Caco-2 (cell line): Measurements from ENCODE around the gene BRINP1. TPM values are rescaled to one million over a fixed set of nuclear protein-coding genes. Genes with fewer than 3 reads are reported as not detected.

Source experiments
- BruUV-seq: library from RNA; stranded (reverse); fragments of 400-500 nt; replicated peaks from 2 replicates; lab custom pipeline; 2021; lab: Mats Ljungman, UMichigan
- CTCF ChIA-PET: fragments of 300-600 bp; sonication (Branson Sonifier 250); formaldehyde crosslinking; loops from one replicate; lab custom pipeline; 2022; ENCODE audit warnings: antibody characterized with exemption; lab: Charles Lee
- POLR2A ChIA-PET: fragments of 300-600 bp; sonication (Branson Sonifier 250); formaldehyde crosslinking; loops from one replicate; lab custom pipeline; 2022; ENCODE audit warnings: antibody characterized with exemption; lab: Charles Lee
- DNase-seq, 2 experiments: peaks; one replicate each; pipeline versions ENCODE4 v3.0.0 to v3.0.0-alpha.2; 2020 to 2022
- H3K27me3 ChIP-seq: replicated peaks from 2 replicates; pipeline ENCODE4 v1.6.0; 2011; ENCODE audit warnings: low read length; ENCODE audit not compliant: control insufficient read depth, insufficient read depth
- H3K36me3 ChIP-seq: 2 replicates; pipeline ENCODE4 v1.5.1; 2011; ENCODE audit warnings: low read length; ENCODE audit not compliant: control insufficient read depth, insufficient read depth
- H3K4me1 ChIP-seq: fragments of 250-450 bp; sonication (Bioruptor Pico); 2 replicates; pipeline ENCODE4 v1.5.1; 2020; ENCODE audit warnings: mild to moderate bottlenecking
- H3K4me3 ChIP-seq: 2 replicates; pipeline ENCODE4 v1.5.1; 2011; ENCODE audit warnings: low read depth, mild to moderate bottlenecking, control low read depth, low read length
- H3K9me3 ChIP-seq: fragments of 250-450 bp; sonication (Bioruptor Pico); 2 replicates; pipeline ENCODE4 v1.5.1; 2020; ENCODE audit warnings: mild to moderate bottlenecking, moderate library complexity
- H3K27ac Mint-ChIP-seq: one replicate; pipeline ENCODE4 v1.8.0; 2022; ENCODE audit warnings: mixed read lengths; ENCODE audit not compliant: unreplicated experiment
- H3K27me3 Mint-ChIP-seq: one replicate; pipeline ENCODE4 v1.8.0; 2022; ENCODE audit warnings: mixed read lengths; ENCODE audit not compliant: insufficient read depth, unreplicated experiment
- H3K36me3 Mint-ChIP-seq: one replicate; pipeline ENCODE4 v1.8.0; 2022; ENCODE audit warnings: mild to moderate bottlenecking, mixed read lengths; ENCODE audit not compliant: insufficient read depth, unreplicated experiment
- H3K4me1 Mint-ChIP-seq: one replicate; pipeline ENCODE4 v1.8.0; 2022; ENCODE audit warnings: low read depth, mixed read lengths; ENCODE audit not compliant: unreplicated experiment
- H3K4me3 Mint-ChIP-seq: one replicate; pipeline ENCODE4 v1.8.0; 2022; ENCODE audit warnings: mild to moderate bottlenecking, moderate library complexity, mixed read lengths; ENCODE audit not compliant: unreplicated experiment
- H3K9me3 Mint-ChIP-seq: one replicate; pipeline ENCODE4 v1.8.0; 2022; ENCODE audit warnings: mixed read lengths; ENCODE audit not compliant: unreplicated experiment
- CTCF ChIP-seq, 2 experiments: fragments of 200-600 bp in 1 of 2; IDR thresholded peaks; 1 replicate in 1 of 2; 2 replicates in 1 of 2; pipeline versions ENCODE4 v1.5.1 to v1.8.0; 2011 to 2022; ENCODE audit warnings: antibody characterized with exemption in 1 of 2, control low read depth in 1 of 2, inconsistent platforms in 1 of 2, low read depth in 1 of 2, low read length in 1 of 2, mild to moderate bottlenecking in 1 of 2, moderate library complexity in 1 of 2; ENCODE audit not compliant: insufficient read depth in 1 of 2, severe bottlenecking in 1 of 2, unreplicated experiment in 1 of 2
- intact Hi-C: fragments of 100-400 bp; cut with micrococcal nuclease; formaldehyde crosslinking; loops from one replicate; pipeline ENCODE4 v1.10.0; 2022; ENCODE audit not compliant: unreplicated experiment
- total RNA-seq: library from RNA; stranded (reverse); gene quantifications from 2 replicates; pipeline ENCODE4 v1.2.3, GENCODE V29; 2022

BRINP1 gene
- total RNA-seq, 1 experiment from 2014 or later: not detected

GRCh38 chr9:119224431-119224830 lies 144.8 kb downstream of the BRINP1 start:
- intact Hi-C loops: no loop called here
- ChIA-PET CTCF (no interaction called here), POLR2A (no interaction called here)
- BruUV-seq: no TSS peak
- Mint-ChIP-seq H3K27ac (no peak overlapping the region), H3K27me3 (no peaks in the 10 kb centered on the region), H3K36me3 (no peaks in the 10 kb centered on the region), H3K4me1 (no peaks in the 10 kb centered on the region), H3K9me3 (no peaks in the 10 kb centered on the region), H3K4me3 (no peak overlapping the region)
- DNase-seq: no peak
- no peak overlapping the region for H3K4me3 ChIP-seq
- no peak for TF ChIP-seq CTCF (IDR thresholded peaks at IDR 0.05; ENCODE audit: insufficient read depth in 1 of 2, low read depth in 1 of 2, low read length in 1 of 2, severe bottlenecking in 1 of 2, unreplicated experiment in 1 of 2)
- H3K27me3 ChIP-seq: no peaks in the 10 kb centered on the region
- H3K9me3 ChIP-seq: no peaks in the 10 kb centered on the region
- no peaks in the 10 kb centered on the region for H3K4me1 ChIP-seq
- no peaks in the 10 kb centered on the region for H3K36me3 ChIP-seq

DNA sequence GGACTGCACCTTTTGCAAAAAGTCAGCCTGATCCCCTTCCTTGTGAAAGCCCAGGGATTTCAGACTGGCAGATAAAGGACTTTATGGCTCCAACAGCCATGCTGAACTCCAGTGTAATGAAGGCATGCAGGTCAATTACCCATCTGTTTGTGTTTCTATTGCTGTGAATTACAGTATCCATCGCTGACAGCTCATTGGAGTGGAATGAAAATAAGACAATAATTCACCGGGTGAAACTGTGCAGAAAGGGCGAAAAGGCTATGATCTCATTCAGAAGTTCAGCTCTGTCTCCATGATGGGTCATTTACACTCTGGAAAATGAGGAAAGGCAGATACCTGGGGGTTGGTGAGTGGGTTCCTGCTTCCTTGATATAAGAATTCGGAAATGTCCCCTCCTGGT lies 148.0 kb downstream of the BRINP1 start:
- Histone ChIP-seq H3K9me3 (no peaks in the 10 kb centered on the region), H3K4me3 (no peak overlapping the region), H3K27me3 (no peaks in the 10 kb centered on the region), H3K36me3 (no peaks in the 10 kb centered on the region), H3K4me1 (no peaks in the 10 kb centered on the region)
- intact Hi-C loops: no loop called here
- no peak for TF ChIP-seq CTCF (IDR thresholded peaks at IDR 0.05; ENCODE audit: insufficient read depth in 1 of 2, low read depth in 1 of 2, low read length in 1 of 2, severe bottlenecking in 1 of 2, unreplicated experiment in 1 of 2)
- CTCF ChIA-PET: no interaction called here
- H3K27me3 Mint-ChIP-seq: no peaks in the 10 kb centered on the region
- DNase-seq: no peak
- H3K9me3 Mint-ChIP-seq: no peaks in the 10 kb centered on the region
- H3K36me3 Mint-ChIP-seq: no peaks in the 10 kb centered on the region
- H3K4me1 Mint-ChIP-seq: no peaks in the 10 kb centered on the region
- POLR2A ChIA-PET: no interaction called here
- no peak overlapping the region for H3K4me3 Mint-ChIP-seq
- no TSS peak for BruUV-seq
- no peak overlapping the region for H3K27ac Mint-ChIP-seq

GRCh38 chr9:119218293-119218692 lies 150.9 kb downstream of the BRINP1 start:
- no peak overlapping the region for H3K4me3 ChIP-seq
- H3K9me3 ChIP-seq: no peaks in the 10 kb centered on the region
- no peak overlapping the region for H3K27ac Mint-ChIP-seq
- H3K4me3 Mint-ChIP-seq: no peak overlapping the region
- H3K9me3 Mint-ChIP-seq: no peaks in the 10 kb centered on the region
- no peak for DNase-seq
- intact Hi-C loops: no loop called here
- H3K36me3 ChIP-seq: no peaks in the 10 kb centered on the region
- TF ChIP-seq CTCF (IDR thresholded peaks at IDR 0.05; ENCODE audit: insufficient read depth in 1 of 2, low read depth in 1 of 2, low read length in 1 of 2, severe bottlenecking in 1 of 2, unreplicated experiment in 1 of 2): no peak
- H3K4me1 ChIP-seq: no peaks in the 10 kb centered on the region
- ChIA-PET POLR2A (no interaction called here), CTCF (no interaction called here)
- H3K4me1 Mint-ChIP-seq: no peaks in the 10 kb centered on the region
- no TSS peak for BruUV-seq
- no peaks in the 10 kb centered on the region for H3K27me3 Mint-ChIP-seq
- no peaks in the 10 kb centered on the region for H3K27me3 ChIP-seq
- no peaks in the 10 kb centered on the region for H3K36me3 Mint-ChIP-seq
